ENCODE measurements around the gene BBX. TPM values are rescaled to one million over a fixed set of nuclear protein-coding genes. Genes with fewer than 3 reads are reported as not detected.

The BBX gene
- total and polyA plus RNA-seq, 2 experiments from 2014 or later, result 52.4 to 60.8 TPM

- no peak overlapping the region for H3K4me3 ChIP-seq
- H3K79me2 ChIP-seq (ENCODE audit: insufficient read depth), result peaks cover 75% of the 10 kb centered on the region
- no peak overlapping the region for H3K9ac ChIP-seq
- TF ChIP-seq EZH2 (IDR thresholded peaks at IDR 0.05; ENCODE audit: insufficient read depth, poor library complexity, severe bottlenecking), result no peak
- no peak for TF ChIP-seq EZH2phosphoT487 (IDR thresholded peaks at IDR 0.05; ENCODE audit: insufficient read depth, low read depth)
- peak; percentile 42 for DNase-seq
- peaks cover 10% of the 10 kb centered on the region; the same call in 1 of the 2 replicates for H4K20me1 ChIP-seq (ENCODE audit: insufficient read depth)
- H3K27me3 ChIP-seq (replicated peaks; ENCODE audit: insufficient read depth), result no peaks in the 10 kb centered on the region
- no peak overlapping the region for H3K27ac ChIP-seq
- in situ Hi-C loops (cut with MboI), result no loop called here
- no peaks in the 10 kb centered on the region for H3F3A ChIP-seq (ENCODE audit: insufficient read depth)
- H3K36me3 ChIP-seq (ENCODE audit: low read depth), result no peaks in the 10 kb centered on the region
- no peaks in the 10 kb centered on the region for H3K9me3 ChIP-seq (ENCODE audit: low read depth)
- no peaks in the 10 kb centered on the region for H3K9me2 ChIP-seq (ENCODE audit: insufficient read depth)
- H3K4me2 ChIP-seq (ENCODE audit: unreplicated experiment), result no peak overlapping the region
- H3K4me1 ChIP-seq (ENCODE audit: insufficient read depth), result peaks cover 12% of the 10 kb centered on the region
- H2AFZ ChIP-seq, result no peak overlapping the region
- 66 to 68% methylated on average over 2 of the region's 2 CpGs for WGBS, 2 experiments (ENCODE audit: low coverage in 1 of 2, low lambda C conversion rate in 2 of 2, missing lambda C conversion rate in 2 of 2)
Observed at GRCh38 chr3:107619549-107619948, 96.8 kb downstream of the BBX start.

- H3K9me3 ChIP-seq (ENCODE audit: low read depth), result no peaks in the 10 kb centered on the region
- DNase-seq, result no peak
- WGBS, 2 experiments (ENCODE audit: low coverage in 1 of 2, low lambda C conversion rate in 2 of 2, missing lambda C conversion rate in 2 of 2), result 80 to 93% methylated on average over 3 of the region's 3 CpGs
- H3K4me2 ChIP-seq (ENCODE audit: unreplicated experiment), result no peak overlapping the region
- peaks cover 12% of the 10 kb centered on the region for H3K4me1 ChIP-seq (ENCODE audit: insufficient read depth)
- in situ Hi-C loops (cut with MboI), result no loop called here
- no peaks in the 10 kb centered on the region for H3K36me3 ChIP-seq (ENCODE audit: low read depth)
- H2AFZ ChIP-seq, result no peak overlapping the region
- no peaks in the 10 kb centered on the region for H3K27me3 ChIP-seq (replicated peaks; ENCODE audit: insufficient read depth)
- no peaks in the 10 kb centered on the region for H3F3A ChIP-seq (ENCODE audit: insufficient read depth)
- no peaks in the 10 kb centered on the region for H3K9me2 ChIP-seq (ENCODE audit: insufficient read depth)
- TF ChIP-seq EZH2 (IDR thresholded peaks at IDR 0.05; ENCODE audit: insufficient read depth, poor library complexity, severe bottlenecking) (no peak), EZH2phosphoT487 (IDR thresholded peaks at IDR 0.05; ENCODE audit: insufficient read depth, low read depth) (no peak)
- peaks cover 67% of the 10 kb centered on the region for H3K79me2 ChIP-seq (ENCODE audit: insufficient read depth)
- no peak overlapping the region for H3K27ac ChIP-seq
- H3K4me3 ChIP-seq, result no peak overlapping the region
- H3K9ac ChIP-seq, result no peak overlapping the region
- H4K20me1 ChIP-seq (ENCODE audit: insufficient read depth), result peaks cover 10% of the 10 kb centered on the region; the same call in 1 of the 2 replicates
Observed at GRCh38 chr3:107620534-107620933, 97.8 kb downstream of the BBX start.

GRCh38 chr3:107621465-107621864, 98.7 kb downstream of the BBX start:
- peaks cover 10% of the 10 kb centered on the region; the same call in 1 of the 2 replicates for H4K20me1 ChIP-seq (ENCODE audit: insufficient read depth)
- no peaks in the 10 kb centered on the region for H3K36me3 ChIP-seq (ENCODE audit: low read depth)
- 97 to 98% methylated on average over 3 of the region's 3 CpGs for WGBS, 2 experiments (ENCODE audit: low coverage in 1 of 2, low lambda C conversion rate in 2 of 2, missing lambda C conversion rate in 2 of 2)
- in situ Hi-C loops (cut with MboI), result no loop called here
- H3K4me2 ChIP-seq (ENCODE audit: unreplicated experiment), result no peak overlapping the region
- H3K9ac ChIP-seq, result no peak overlapping the region
- DNase-seq, result no peak
- no peak overlapping the region for H3K4me3 ChIP-seq
- no peaks in the 10 kb centered on the region for H3K27me3 ChIP-seq (replicated peaks; ENCODE audit: insufficient read depth)
- H3K79me2 ChIP-seq (ENCODE audit: insufficient read depth), result peaks cover 67% of the 10 kb centered on the region
- no peak overlapping the region for H2AFZ ChIP-seq
- no peak for TF ChIP-seq EZH2phosphoT487 (IDR thresholded peaks at IDR 0.05; ENCODE audit: insufficient read depth, low read depth)
- peaks cover 12% of the 10 kb centered on the region for H3K4me1 ChIP-seq (ENCODE audit: insufficient read depth)
- no peaks in the 10 kb centered on the region for H3F3A ChIP-seq (ENCODE audit: insufficient read depth)
- no peaks in the 10 kb centered on the region for H3K9me2 ChIP-seq (ENCODE audit: insufficient read depth)
- no peaks in the 10 kb centered on the region for H3K9me3 ChIP-seq (ENCODE audit: low read depth)
- no peak overlapping the region for H3K27ac ChIP-seq

GRCh38 chr3:107627962-107628542, 105.3 kb downstream of the BBX start:
- H3K4me2 ChIP-seq (ENCODE audit: unreplicated experiment), result no peak overlapping the region
- in situ Hi-C loops (cut with MboI), result no loop called here
- H3K27ac ChIP-seq, result no peak overlapping the region
- no peak for TF ChIP-seq EZH2phosphoT487 (IDR thresholded peaks at IDR 0.05; ENCODE audit: insufficient read depth, low read depth)
- no peak for TF ChIP-seq EZH2 (IDR thresholded peaks at IDR 0.05; ENCODE audit: insufficient read depth, poor library complexity, severe bottlenecking)
- no peak overlapping the region for H2AFZ ChIP-seq
- H4K20me1 ChIP-seq (ENCODE audit: insufficient read depth), result no peaks in the 10 kb centered on the region
- H3K4me1 ChIP-seq (ENCODE audit: insufficient read depth), result no peaks in the 10 kb centered on the region
- no peaks in the 10 kb centered on the region for H3K9me3 ChIP-seq (ENCODE audit: low read depth)
- DNase-seq, result peak; percentile 18
- no peak overlapping the region for H3K9ac ChIP-seq
- H3K9me2 ChIP-seq (ENCODE audit: insufficient read depth), result no peaks in the 10 kb centered on the region
- no peaks in the 10 kb centered on the region for H3F3A ChIP-seq (ENCODE audit: insufficient read depth)
- peaks cover 31% of the 10 kb centered on the region for H3K79me2 ChIP-seq (ENCODE audit: insufficient read depth)
- H3K4me3 ChIP-seq, result no peak overlapping the region
- H3K36me3 ChIP-seq (ENCODE audit: low read depth), result no peaks in the 10 kb centered on the region
- no peaks in the 10 kb centered on the region for H3K27me3 ChIP-seq (replicated peaks; ENCODE audit: insufficient read depth)

GRCh38 chr3:107629566-107629965, 106.8 kb downstream of the BBX start:
- no peak overlapping the region for H2AFZ ChIP-seq
- no peak overlapping the region for H3K9ac ChIP-seq
- H3K9me2 ChIP-seq (ENCODE audit: insufficient read depth), result no peaks in the 10 kb centered on the region
- in situ Hi-C loops (cut with MboI), result no loop called here
- no peak overlapping the region for H3K4me2 ChIP-seq (ENCODE audit: unreplicated experiment)
- 92 to 100% methylated on average over 4 of the region's 4 CpGs for WGBS, 2 experiments (ENCODE audit: low coverage in 1 of 2, low lambda C conversion rate in 2 of 2, missing lambda C conversion rate in 2 of 2)
- H3K36me3 ChIP-seq (ENCODE audit: low read depth), result no peaks in the 10 kb centered on the region
- no peak for DNase-seq
- H3K9me3 ChIP-seq (ENCODE audit: low read depth), result no peaks in the 10 kb centered on the region
- H3K4me1 ChIP-seq (ENCODE audit: insufficient read depth), result no peaks in the 10 kb centered on the region
- no peak overlapping the region for H3K4me3 ChIP-seq
- no peak overlapping the region for H3K27ac ChIP-seq
- H3K27me3 ChIP-seq (replicated peaks; ENCODE audit: insufficient read depth), result no peaks in the 10 kb centered on the region
- H4K20me1 ChIP-seq (ENCODE audit: insufficient read depth), result no peaks in the 10 kb centered on the region
- H3K79me2 ChIP-seq (ENCODE audit: insufficient read depth), result peaks cover 19% of the 10 kb centered on the region
- TF ChIP-seq EZH2 (IDR thresholded peaks at IDR 0.05; ENCODE audit: insufficient read depth, poor library complexity, severe bottlenecking) (no peak), EZH2phosphoT487 (IDR thresholded peaks at IDR 0.05; ENCODE audit: insufficient read depth, low read depth) (no peak)
- no peaks in the 10 kb centered on the region for H3F3A ChIP-seq (ENCODE audit: insufficient read depth)

Data from GM23248 (cell line).